HEK293T (cell line): Measurements from ENCODE around the gene AKR1C4.

Experiments
- CTCF ChIA-PET: fragments of 350-600 bp; formaldehyde crosslinking; extraction: SDS; loops from one replicate; lab custom pipeline; 2021; ENCODE audit warnings: antibody characterized with exemption, inconsistent platforms; lab: Yijun Ruan, JAX
- POLR2A ChIA-PET: fragments of 350-600 bp; formaldehyde crosslinking; extraction: SDS; loops from one replicate; lab custom pipeline; 2020; ENCODE audit warnings: antibody characterized with exemption, inconsistent platforms; lab: Yijun Ruan, JAX
- DNase-seq: peaks from one replicate; pipeline ENCODE4 v3.0.0; 2012; ENCODE audit warnings: mixed read lengths; ENCODE audit errors: extremely low spot score
- ARNT ChIP-seq: fragments of 450-650 bp; IDR thresholded peaks from 2 replicates; pipeline ENCODE4 v1.6.1; 2017; ENCODE audit warnings: mild to moderate bottlenecking
- BHLHE40 ChIP-seq: fragments of 450-650 bp; IDR thresholded peaks from 2 replicates; pipeline ENCODE4 v1.6.1; 2016; ENCODE audit warnings: mild to moderate bottlenecking, moderate library complexity, borderline replicate concordance
- CTBP1 ChIP-seq: fragments of 450-650 bp; IDR thresholded peaks from 2 replicates; pipeline ENCODE4 v1.6.1; 2016; ENCODE audit warnings: borderline replicate concordance
- ELF4 ChIP-seq: fragments of 450-650 bp; IDR thresholded peaks from 2 replicates; pipeline ENCODE4 v1.6.1; 2017; ENCODE audit warnings: antibody characterized with exemption
- FOXA1 ChIP-seq: fragments of 450-650 bp; IDR thresholded peaks from 2 replicates; pipeline ENCODE4 v1.6.1; 2016; ENCODE audit warnings: mild to moderate bottlenecking
- FOXK2 ChIP-seq: fragments of 450-650 bp; IDR thresholded peaks from 2 replicates; pipeline ENCODE4 v1.6.1; 2016; ENCODE audit warnings: mild to moderate bottlenecking
- FOXM1 ChIP-seq: fragments of 450-650 bp; IDR thresholded peaks from 2 replicates; pipeline ENCODE4 v1.6.1; 2017; ENCODE audit warnings: mild to moderate bottlenecking, borderline replicate concordance
- HDGF ChIP-seq: fragments of 450-650 bp; IDR thresholded peaks from 2 replicates; pipeline ENCODE4 v1.6.1; 2017; ENCODE audit warnings: antibody characterized with exemption, borderline replicate concordance
- L3MBTL2 ChIP-seq: fragments of 450-650 bp; conservative IDR thresholded peaks from 2 replicates; pipeline ENCODE4 v1.6.1; 2016; ENCODE audit warnings: mild to moderate bottlenecking
- LEF1 ChIP-seq: fragments of 450-650 bp; IDR thresholded peaks from 2 replicates; pipeline ENCODE4 v1.6.1; 2017; ENCODE audit warnings: mild to moderate bottlenecking, borderline replicate concordance
- NFRKB ChIP-seq: fragments of 450-650 bp; IDR thresholded peaks from 2 replicates; pipeline ENCODE4 v1.6.1; 2016; ENCODE audit warnings: mild to moderate bottlenecking, moderate library complexity
- PKNOX1 ChIP-seq: fragments of 450-650 bp; IDR thresholded peaks from 2 replicates; pipeline ENCODE4 v1.6.1; 2016
- SP1 ChIP-seq: fragments of 450-650 bp; IDR thresholded peaks from 2 replicates; pipeline ENCODE4 v1.6.1; 2017
- SUZ12 ChIP-seq: fragments of 450-650 bp; IDR thresholded peaks from 2 replicates; pipeline ENCODE4 v1.6.1; 2016; ENCODE audit warnings: mild to moderate bottlenecking
- TARDBP ChIP-seq: fragments of 450-650 bp; IDR thresholded peaks from 2 replicates; pipeline ENCODE4 v1.6.1; 2016
- ZNF384 ChIP-seq: fragments of 450-650 bp; IDR thresholded peaks from 2 replicates; pipeline ENCODE4 v1.6.1; 2016

The AKR1C4 gene

GRCh38 chr10:5183923-5184322 lies 12.7 kb upstream of the AKR1C4 start:
- DNase-seq, result no peak
- ChIA-PET CTCF (no interaction called here), POLR2A (no interaction called here)
- no peak for TF ChIP-seq SUZ12
- TF ChIP-seq TARDBP, result no peak
- no peak for TF ChIP-seq SP1
- no peak for TF ChIP-seq ELF4
- no peak for TF ChIP-seq L3MBTL2
- no peak for TF ChIP-seq ARNT
- no peak for TF ChIP-seq FOXM1
- TF ChIP-seq ZNF384, result no peak
- no peak for TF ChIP-seq PKNOX1
- no peak for TF ChIP-seq NFRKB
- TF ChIP-seq BHLHE40, result no peak
- no peak for TF ChIP-seq LEF1
- TF ChIP-seq HDGF, result no peak
- TF ChIP-seq FOXK2, result no peak
- no peak for TF ChIP-seq CTBP1

GRCh38 chr10:5184987-5185775 lies 11.5 kb upstream of the AKR1C4 start, which contains the start of gene AKR1C8:
Gene AKR1C8, minus strand, starts transcription at chr10:5185150. Its CDS starts 46 bp downstream, at chr10:5185104.
- TF ChIP-seq HDGF, result no peak
- TF ChIP-seq FOXM1, result no peak
- TF ChIP-seq SUZ12, result no peak
- TF ChIP-seq ARNT, result no peak
- TF ChIP-seq NFRKB, result no peak
- TF ChIP-seq BHLHE40, result no peak
- TF ChIP-seq FOXK2, result no peak
- no peak for TF ChIP-seq ZNF384
- TF ChIP-seq CTBP1, result no peak
- TF ChIP-seq L3MBTL2, result no peak
- no peak for DNase-seq
- CTCF ChIA-PET, result no interaction called here
- POLR2A ChIA-PET, result no interaction called here

- no peak for DNase-seq
- TF ChIP-seq FOXK2 (no peak), PKNOX1 (no peak), ELF4 (no peak), ARNT (no peak), HDGF (no peak), L3MBTL2 (no peak), FOXM1 (no peak)
- CTCF ChIA-PET, result no interaction called here
- POLR2A ChIA-PET, result no interaction called here
These were observed 8.8 kb upstream of the AKR1C4 start for GRCh38 chr10:5187867-5188266.

GRCh38 chr10:5188358-5188757 lies 8.3 kb upstream of the AKR1C4 start:
- CTCF ChIA-PET, result no interaction called here
- DNase-seq, result no peak
- POLR2A ChIA-PET, result no interaction called here
- TF ChIP-seq L3MBTL2 (no peak), SUZ12 (no peak), FOXM1 (no peak), ELF4 (no peak), NFRKB (no peak), FOXK2 (no peak), CTBP1 (no peak), TARDBP (no peak), ZNF384 (no peak), LEF1 (no peak), FOXA1 (no peak), HDGF (no peak), PKNOX1 (no peak), SP1 (no peak), ARNT (no peak), BHLHE40 (no peak)

GRCh38 chr10:5194431-5194830 lies 2.2 kb upstream of the AKR1C4 start:
- no peak for DNase-seq
- TF ChIP-seq FOXM1, result no peak
- TF ChIP-seq SUZ12, result no peak
- no peak for TF ChIP-seq HDGF
- TF ChIP-seq ELF4, result no peak
- TF ChIP-seq SP1, result no peak
- no peak for TF ChIP-seq ARNT
- TF ChIP-seq FOXA1, result no peak
- no peak for TF ChIP-seq ZNF384
- no peak for TF ChIP-seq CTBP1
- TF ChIP-seq NFRKB, result no peak
- no peak for TF ChIP-seq L3MBTL2
- no peak for TF ChIP-seq BHLHE40
- TF ChIP-seq LEF1, result no peak
- TF ChIP-seq FOXK2, result no peak
- no peak for TF ChIP-seq TARDBP
- no peak for TF ChIP-seq PKNOX1
- ChIA-PET CTCF (no interaction called here), POLR2A (no interaction called here)
